ENCODE data around the gene EFL1.
A peak's percentile ranks its signal among the peaks of the same experiment; 100 is the strongest.

Gene EFL1

GRCh38 chr15:82181371-82181770 lies 81.2 kb downstream of the EFL1 start:
- H3K79me1 ChIP-seq (ENCODE audit: low read length), result no peaks in the 10 kb centered on the region
- DNase-seq, result no peak
- H3K4ac ChIP-seq (ENCODE audit: low read depth, low read length), result no peak overlapping the region
- no peak overlapping the region for H4K8ac ChIP-seq (ENCODE audit: low read depth, low read length)
- no peak overlapping the region for H4K12ac ChIP-seq (ENCODE audit: low read depth, low read length)
- H2BK12ac ChIP-seq (ENCODE audit: low read length), result no peak overlapping the region
- no peak overlapping the region for H3K18ac ChIP-seq (ENCODE audit: low read length)
- H4K91ac ChIP-seq (ENCODE audit: low read depth, low read length), result no peak overlapping the region
- H2AK5ac ChIP-seq (ENCODE audit: low read length), result no peak overlapping the region
- no peak overlapping the region for H2AFZ ChIP-seq (ENCODE audit: insufficient read depth, low read length, poor library complexity)
- WGBS (ENCODE audit: extremely low coverage, insufficient coverage, insufficient read length), result no CpG with 5 or more reads among the region's 2 CpGs
- no peak overlapping the region for H3K4me2 ChIP-seq (ENCODE audit: low read length)
- H3K23ac ChIP-seq (ENCODE audit: low read length), result no peak overlapping the region
- no peak overlapping the region for H3K27ac ChIP-seq (ENCODE audit: low read depth, low read length)
- H2BK120ac ChIP-seq (ENCODE audit: insufficient read depth, low read length, poor library complexity), result no peak overlapping the region
- H2BK5ac ChIP-seq (ENCODE audit: low read depth, low read length, poor library complexity), result no peak overlapping the region
- no peaks in the 10 kb centered on the region for H3K4me1 ChIP-seq (ENCODE audit: control insufficient read depth in 1 of 2, insufficient read depth in 2 of 2, low read length in 2 of 2)
- H3K79me2 ChIP-seq (ENCODE audit: control insufficient read depth, insufficient read depth, low read length, poor library complexity), result no peaks in the 10 kb centered on the region
- no peak overlapping the region for H3K9ac ChIP-seq (ENCODE audit: low read length)
- H3K27me3 ChIP-seq (ENCODE audit: insufficient read depth, low read length), result no peaks in the 10 kb centered on the region
- H3K4me3 ChIP-seq (ENCODE audit: low read depth, low read length), result no peak overlapping the region
- H3K14ac ChIP-seq (ENCODE audit: low read length), result no peak overlapping the region
- H3K36me3 ChIP-seq (ENCODE audit: control insufficient read depth in 1 of 2, insufficient read depth in 2 of 2, low read length in 2 of 2), result peaks cover 0 to 3% of the 10 kb centered on the region in 2 experiments
- H3K9me3 ChIP-seq (ENCODE audit: insufficient read depth, low read depth, low read length), result no peaks in the 10 kb centered on the region

DNA sequence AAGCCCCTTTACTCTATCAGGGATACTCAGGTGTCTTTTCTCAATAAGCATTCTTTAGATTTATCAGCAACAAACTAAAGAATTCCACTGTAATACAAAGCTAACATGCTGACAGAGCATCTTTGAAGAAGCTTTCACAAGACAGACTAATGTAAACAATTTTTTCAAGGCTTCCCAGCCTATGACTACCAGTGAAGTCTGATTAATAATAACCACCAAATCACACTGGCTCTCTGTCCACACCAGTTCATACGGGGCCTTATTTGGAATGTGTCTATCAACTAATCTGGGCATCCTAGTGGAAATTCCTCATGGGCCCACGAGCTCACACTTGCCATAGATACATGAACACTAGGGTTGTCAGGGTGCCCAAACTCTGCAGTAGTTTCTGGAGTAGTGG lies 84.5 kb downstream of the EFL1 start:
- H3K23ac ChIP-seq (ENCODE audit: low read length), result no peak overlapping the region
- peak; percentile 4 to 70 for DNase-seq
- no peak overlapping the region for H3K9ac ChIP-seq (ENCODE audit: low read length)
- H3K27me3 ChIP-seq (ENCODE audit: insufficient read depth, low read length), result no peaks in the 10 kb centered on the region
- H3K27ac ChIP-seq (ENCODE audit: low read depth, low read length), result no peak overlapping the region
- no peak overlapping the region for H2AFZ ChIP-seq (ENCODE audit: insufficient read depth, low read length, poor library complexity)
- no peak overlapping the region for H3K4me3 ChIP-seq (ENCODE audit: low read depth, low read length)
- WGBS (ENCODE audit: extremely low coverage, insufficient coverage, insufficient read length), result no CpG with 5 or more reads among the region's 2 CpGs
- H3K4me1 ChIP-seq (ENCODE audit: control insufficient read depth in 1 of 2, insufficient read depth in 2 of 2, low read length in 2 of 2), result no peaks in the 10 kb centered on the region
- no peak overlapping the region for H3K14ac ChIP-seq (ENCODE audit: low read length)
- no peak overlapping the region for H2BK5ac ChIP-seq (ENCODE audit: low read depth, low read length, poor library complexity)
- H3K79me2 ChIP-seq (ENCODE audit: control insufficient read depth, insufficient read depth, low read length, poor library complexity), result no peaks in the 10 kb centered on the region
- no peak overlapping the region for H2BK120ac ChIP-seq (ENCODE audit: insufficient read depth, low read length, poor library complexity)
- no peaks in the 10 kb centered on the region for H3K9me3 ChIP-seq (ENCODE audit: insufficient read depth, low read depth, low read length)
- no peak overlapping the region for H2BK12ac ChIP-seq (ENCODE audit: low read length)
- no peak overlapping the region for H4K91ac ChIP-seq (ENCODE audit: low read depth, low read length)
- H2AK5ac ChIP-seq (ENCODE audit: low read length), result no peak overlapping the region
- H3K18ac ChIP-seq (ENCODE audit: low read length), result no peak overlapping the region
- H3K4me2 ChIP-seq (ENCODE audit: low read length), result no peak overlapping the region
- peaks cover 0 to 3% of the 10 kb centered on the region in 2 experiments for H3K36me3 ChIP-seq (ENCODE audit: control insufficient read depth in 1 of 2, insufficient read depth in 2 of 2, low read length in 2 of 2)
- no peak overlapping the region for H4K8ac ChIP-seq (ENCODE audit: low read depth, low read length)
- no peak overlapping the region for H3K4ac ChIP-seq (ENCODE audit: low read depth, low read length)
- H3K79me1 ChIP-seq (ENCODE audit: low read length), result no peaks in the 10 kb centered on the region
- H4K12ac ChIP-seq (ENCODE audit: low read depth, low read length), result no peak overlapping the region

DNA sequence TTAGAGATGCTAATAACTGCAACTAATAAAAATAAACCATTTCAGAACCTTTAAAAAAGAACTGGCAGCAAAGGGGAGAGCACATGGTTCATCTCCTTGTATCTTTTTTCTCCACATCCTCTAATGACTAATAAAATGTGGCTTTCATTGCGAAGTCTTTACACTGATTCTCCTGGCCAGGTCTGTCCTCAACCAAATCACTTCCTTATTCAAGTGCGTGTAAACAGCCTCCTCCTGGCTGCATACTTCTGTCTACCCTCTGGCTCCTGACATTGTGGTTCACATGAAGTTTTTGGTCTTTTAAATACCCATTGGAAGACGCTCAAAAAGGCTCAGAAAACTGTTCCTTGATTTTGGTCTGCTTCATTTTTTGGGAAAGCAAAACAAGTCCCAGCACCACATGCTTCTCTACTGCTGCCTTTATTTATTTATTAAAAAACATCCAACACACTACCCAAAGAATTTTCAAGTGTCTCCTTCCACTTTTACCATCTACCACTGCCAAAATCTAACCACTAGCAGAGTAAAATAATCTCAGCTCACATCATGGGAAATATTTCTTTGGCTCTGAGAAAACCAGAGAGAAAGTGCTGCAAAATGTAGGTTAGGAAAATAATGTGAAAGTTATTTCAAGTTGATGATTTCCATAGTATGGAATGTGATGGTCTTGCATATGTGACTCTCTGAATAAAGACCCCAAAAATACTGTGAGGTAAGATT lies 85.1 kb downstream of the EFL1 start:
- Histone ChIP-seq H3K4me2 (ENCODE audit: low read length) (no peak overlapping the region), H2BK12ac (ENCODE audit: low read length) (no peak overlapping the region), H3K79me1 (ENCODE audit: low read length) (no peaks in the 10 kb centered on the region), H3K9ac (ENCODE audit: low read length) (no peak overlapping the region), H3K36me3 (ENCODE audit: control insufficient read depth in 1 of 2, insufficient read depth in 2 of 2, low read length in 2 of 2) (no peaks in the 10 kb centered on the region), H3K18ac (ENCODE audit: low read length) (no peak overlapping the region), H2AFZ (ENCODE audit: insufficient read depth, low read length, poor library complexity) (no peak overlapping the region), H3K4me1 (ENCODE audit: control insufficient read depth in 1 of 2, insufficient read depth in 2 of 2, low read length in 2 of 2) (no peaks in the 10 kb centered on the region), H3K27ac (ENCODE audit: low read depth, low read length) (no peak overlapping the region), H3K9me3 (ENCODE audit: insufficient read depth, low read depth, low read length) (no peaks in the 10 kb centered on the region), H4K12ac (ENCODE audit: low read depth, low read length) (no peak overlapping the region), H3K23ac (ENCODE audit: low read length) (no peak overlapping the region), H3K79me2 (ENCODE audit: control insufficient read depth, insufficient read depth, low read length, poor library complexity) (no peaks in the 10 kb centered on the region), H4K8ac (ENCODE audit: low read depth, low read length) (no peak overlapping the region), H3K4ac (ENCODE audit: low read depth, low read length) (no peak overlapping the region), H3K14ac (ENCODE audit: low read length) (no peak overlapping the region), H2BK5ac (ENCODE audit: low read depth, low read length, poor library complexity) (no peak overlapping the region), H4K91ac (ENCODE audit: low read depth, low read length) (no peak overlapping the region), H3K27me3 (ENCODE audit: insufficient read depth, low read length) (no peaks in the 10 kb centered on the region), H3K4me3 (ENCODE audit: low read depth, low read length) (no peak overlapping the region), H2BK120ac (ENCODE audit: insufficient read depth, low read length, poor library complexity) (no peak overlapping the region), H2AK5ac (ENCODE audit: low read length) (no peak overlapping the region)
- DNase-seq, result peak in 1 of 2 donors; percentile 26
- no CpG with 5 or more reads among the region's 3 CpGs for WGBS (ENCODE audit: extremely low coverage, insufficient coverage, insufficient read length)

DNA sequence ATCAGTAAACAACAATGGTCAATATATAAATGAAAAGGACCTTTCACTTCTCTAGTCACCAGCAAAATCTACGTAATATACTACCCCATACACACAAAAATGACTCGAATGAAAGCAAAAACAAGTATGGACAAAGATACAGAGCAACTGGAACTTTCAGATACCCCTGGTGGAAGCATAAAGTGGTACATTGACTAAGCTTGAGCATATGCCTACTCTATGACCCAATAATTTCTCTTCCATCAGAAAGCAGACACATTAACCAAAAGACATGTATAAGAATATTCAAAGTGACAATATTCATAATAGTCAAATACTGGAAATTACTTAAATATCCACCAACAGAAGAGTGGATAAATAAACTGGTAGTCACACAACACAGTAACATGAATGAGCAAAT lies 86.0 kb downstream of the EFL1 start:
- Histone ChIP-seq H3K9ac (ENCODE audit: low read length) (no peak overlapping the region), H3K4ac (ENCODE audit: low read depth, low read length) (no peak overlapping the region), H2AFZ (ENCODE audit: insufficient read depth, low read length, poor library complexity) (no peak overlapping the region), H4K8ac (ENCODE audit: low read depth, low read length) (no peak overlapping the region), H3K4me3 (ENCODE audit: low read depth, low read length) (no peak overlapping the region), H3K27me3 (ENCODE audit: insufficient read depth, low read length) (no peaks in the 10 kb centered on the region), H2BK5ac (ENCODE audit: low read depth, low read length, poor library complexity) (no peak overlapping the region), H3K4me2 (ENCODE audit: low read length) (no peak overlapping the region), H3K27ac (ENCODE audit: low read depth, low read length) (no peak overlapping the region), H3K79me1 (ENCODE audit: low read length) (no peaks in the 10 kb centered on the region), H3K4me1 (ENCODE audit: control insufficient read depth in 1 of 2, insufficient read depth in 2 of 2, low read length in 2 of 2) (no peaks in the 10 kb centered on the region), H2AK5ac (ENCODE audit: low read length) (no peak overlapping the region), H3K14ac (ENCODE audit: low read length) (no peak overlapping the region), H3K36me3 (ENCODE audit: control insufficient read depth in 1 of 2, insufficient read depth in 2 of 2, low read length in 2 of 2) (no peaks in the 10 kb centered on the region), H3K18ac (ENCODE audit: low read length) (no peak overlapping the region), H3K79me2 (ENCODE audit: control insufficient read depth, insufficient read depth, low read length, poor library complexity) (no peaks in the 10 kb centered on the region), H3K23ac (ENCODE audit: low read length) (no peak overlapping the region), H2BK12ac (ENCODE audit: low read length) (no peak overlapping the region), H4K91ac (ENCODE audit: low read depth, low read length) (no peak overlapping the region), H4K12ac (ENCODE audit: low read depth, low read length) (no peak overlapping the region), H2BK120ac (ENCODE audit: insufficient read depth, low read length, poor library complexity) (no peak overlapping the region), H3K9me3 (ENCODE audit: insufficient read depth, low read depth, low read length) (no peaks in the 10 kb centered on the region)
- WGBS (ENCODE audit: extremely low coverage, insufficient coverage, insufficient read length), result no CpG with 5 or more reads among the region's 2 CpGs
- no peak for DNase-seq

Data from trophoblast cell (in vitro differentiated cells and primary cell).